ENCODE results near the gene PNPLA6.
A peak's percentile ranks its signal among the peaks of the same experiment; 100 is the strongest.

Gene PNPLA6

GRCh38 chr19:7515645-7516151 lies 19.8 kb upstream of the PNPLA6 start, which contains the start of gene ZNF358:
TSS of gene ZNF358 (plus strand) at chr19:7516103. CDS start at chr19:7519243, 3,140 bp downstream.
- DNase-seq: peak; percentile 80

DNA sequence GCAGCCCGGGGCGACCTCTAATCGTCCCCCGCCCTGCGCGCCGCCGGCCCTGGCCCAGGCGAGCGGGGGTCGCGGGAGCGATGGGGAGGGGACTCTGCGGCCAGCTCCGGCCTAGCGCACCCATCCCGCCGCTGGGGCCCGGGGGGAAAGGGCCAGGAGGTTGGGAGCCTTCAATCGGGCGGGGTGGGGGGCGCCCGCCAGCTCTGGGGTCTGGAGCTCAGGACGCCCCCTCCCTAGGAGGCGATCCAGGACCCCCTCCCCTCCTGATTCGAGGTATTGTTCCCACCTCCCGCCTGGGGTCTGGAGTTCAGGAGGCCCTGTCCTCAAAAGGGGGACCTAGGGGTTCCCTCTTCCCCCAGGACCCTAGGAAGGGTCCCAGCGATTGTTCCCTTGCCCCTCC lies 19.2 kb upstream of the PNPLA6 start:
- DNase-seq: no peak

- no peak for DNase-seq
These were observed 18.6 kb upstream of the PNPLA6 start for GRCh38 chr19:7516878-7517277.

DNA sequence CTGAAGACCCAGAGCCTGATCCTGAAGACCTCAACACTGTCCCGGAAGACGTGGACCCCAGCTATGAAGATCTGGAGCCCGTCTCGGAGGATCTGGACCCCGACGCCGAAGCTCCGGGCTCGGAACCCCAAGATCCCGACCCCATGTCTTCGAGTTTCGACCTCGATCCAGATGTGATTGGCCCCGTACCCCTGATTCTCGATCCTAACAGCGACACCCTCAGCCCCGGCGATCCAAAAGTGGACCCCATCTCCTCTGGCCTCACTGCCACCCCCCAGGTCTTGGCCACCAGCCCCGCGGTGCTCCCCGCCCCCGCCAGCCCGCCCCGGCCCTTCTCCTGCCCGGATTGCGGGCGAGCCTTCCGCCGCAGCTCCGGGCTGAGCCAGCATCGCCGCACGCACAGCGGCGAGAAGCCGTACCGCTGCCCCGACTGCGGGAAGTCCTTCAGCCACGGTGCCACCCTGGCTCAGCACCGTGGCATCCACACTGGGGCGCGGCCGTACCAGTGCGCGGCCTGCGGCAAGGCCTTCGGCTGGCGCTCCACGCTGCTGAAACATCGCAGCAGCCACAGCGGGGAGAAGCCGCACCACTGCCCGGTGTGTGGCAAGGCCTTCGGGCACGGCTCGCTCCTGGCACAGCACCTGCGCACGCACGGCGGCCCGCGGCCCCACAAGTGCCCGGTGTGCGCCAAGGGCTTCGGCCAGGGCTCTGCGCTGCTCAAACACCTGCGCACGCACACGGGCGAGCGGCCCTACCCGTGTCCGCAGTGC lies 16.0 kb upstream of the PNPLA6 start:
- DNase-seq: no peak

DNA sequence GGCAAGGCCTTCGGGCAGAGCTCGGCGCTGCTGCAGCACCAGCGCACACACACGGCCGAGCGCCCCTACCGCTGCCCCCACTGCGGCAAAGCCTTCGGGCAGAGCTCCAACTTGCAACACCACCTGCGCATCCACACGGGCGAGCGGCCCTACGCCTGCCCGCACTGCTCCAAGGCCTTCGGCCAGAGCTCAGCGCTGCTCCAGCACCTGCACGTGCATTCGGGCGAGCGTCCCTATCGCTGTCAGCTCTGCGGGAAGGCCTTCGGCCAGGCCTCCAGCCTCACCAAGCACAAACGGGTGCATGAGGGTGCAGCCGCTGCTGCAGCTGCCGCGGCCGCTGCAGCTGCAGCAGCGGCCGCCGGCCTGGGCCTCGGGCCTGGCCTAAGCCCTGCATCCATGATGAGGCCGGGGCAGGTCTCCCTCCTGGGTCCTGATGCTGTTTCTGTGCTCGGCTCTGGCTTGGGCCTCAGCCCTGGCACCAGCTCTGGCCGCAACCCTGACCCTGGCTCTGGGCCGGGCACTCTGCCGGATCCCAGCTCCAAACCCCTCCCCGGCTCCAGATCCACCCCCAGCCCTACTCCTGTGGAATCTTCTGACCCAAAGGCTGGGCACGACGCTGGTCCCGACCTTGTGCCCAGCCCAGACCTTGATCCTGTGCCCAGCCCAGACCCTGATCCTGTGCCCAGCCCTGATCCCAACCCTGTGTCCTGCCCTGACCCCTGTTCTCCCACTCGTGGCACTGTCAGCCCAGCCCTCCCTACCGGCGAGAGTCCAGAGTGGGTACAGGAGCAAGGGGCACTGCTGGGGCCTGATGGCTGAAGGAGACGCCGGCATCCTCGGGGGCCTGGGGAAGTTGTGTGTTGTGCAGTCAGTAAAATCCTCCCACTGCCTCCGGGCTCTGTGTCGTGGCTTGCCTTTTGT lies 15.1 kb upstream of the PNPLA6 start:
- DNase-seq: no peak

- no peak for DNase-seq
These were observed 13.9 kb upstream of the PNPLA6 start for GRCh38 chr19:7521551-7522071.

- peak; percentile 96 for DNase-seq
These were observed 13.2 kb upstream of the PNPLA6 start, which contains the start of gene MCOLN1 for GRCh38 chr19:7522072-7522922. TSS of gene MCOLN1 (plus strand) at chr19:7522624. CDS start at chr19:7522751, 127 bp downstream.

- no peak for DNase-seq
These were observed 12.4 kb upstream of the PNPLA6 start for GRCh38 chr19:7522923-7523667.

GRCh38 chr19:7524523-7524922 lies 11.0 kb upstream of the PNPLA6 start:
- no peak for DNase-seq

DNA sequence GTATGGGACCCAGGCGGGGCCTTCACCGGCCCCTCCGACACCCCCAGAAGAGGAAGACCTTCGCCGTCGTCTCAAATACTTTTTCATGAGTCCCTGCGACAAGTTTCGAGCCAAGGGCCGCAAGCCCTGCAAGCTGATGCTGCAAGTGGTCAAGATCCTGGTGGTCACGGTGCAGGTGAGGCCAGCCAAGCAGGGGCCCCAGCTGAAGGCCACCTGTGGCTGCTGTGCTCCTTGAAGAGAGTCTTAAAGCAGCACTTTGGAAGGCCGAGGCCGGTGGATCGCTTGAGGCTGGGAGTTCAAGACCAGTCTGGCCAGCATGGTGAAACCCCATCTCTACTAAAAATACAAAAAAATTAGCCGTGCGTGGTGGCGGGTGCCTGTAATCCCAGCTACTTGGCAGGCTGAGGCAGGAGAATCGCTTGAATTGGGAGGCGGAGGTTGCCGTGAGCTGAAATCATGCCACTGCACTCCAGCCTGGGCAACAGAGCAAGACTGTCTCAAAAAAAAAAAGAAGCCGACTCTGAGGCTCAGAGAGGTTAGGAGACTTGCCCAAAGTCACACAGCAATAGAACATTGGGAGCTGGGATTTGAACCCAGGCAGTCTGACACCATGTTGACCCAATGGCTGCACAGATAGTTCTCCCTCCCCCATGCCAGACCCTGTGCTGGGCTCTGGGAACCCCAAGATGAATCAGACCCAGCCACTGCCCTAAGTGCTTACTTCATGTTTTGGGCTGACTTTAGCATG lies 10.4 kb upstream of the PNPLA6 start:
- DNase-seq: no peak

DNA sequence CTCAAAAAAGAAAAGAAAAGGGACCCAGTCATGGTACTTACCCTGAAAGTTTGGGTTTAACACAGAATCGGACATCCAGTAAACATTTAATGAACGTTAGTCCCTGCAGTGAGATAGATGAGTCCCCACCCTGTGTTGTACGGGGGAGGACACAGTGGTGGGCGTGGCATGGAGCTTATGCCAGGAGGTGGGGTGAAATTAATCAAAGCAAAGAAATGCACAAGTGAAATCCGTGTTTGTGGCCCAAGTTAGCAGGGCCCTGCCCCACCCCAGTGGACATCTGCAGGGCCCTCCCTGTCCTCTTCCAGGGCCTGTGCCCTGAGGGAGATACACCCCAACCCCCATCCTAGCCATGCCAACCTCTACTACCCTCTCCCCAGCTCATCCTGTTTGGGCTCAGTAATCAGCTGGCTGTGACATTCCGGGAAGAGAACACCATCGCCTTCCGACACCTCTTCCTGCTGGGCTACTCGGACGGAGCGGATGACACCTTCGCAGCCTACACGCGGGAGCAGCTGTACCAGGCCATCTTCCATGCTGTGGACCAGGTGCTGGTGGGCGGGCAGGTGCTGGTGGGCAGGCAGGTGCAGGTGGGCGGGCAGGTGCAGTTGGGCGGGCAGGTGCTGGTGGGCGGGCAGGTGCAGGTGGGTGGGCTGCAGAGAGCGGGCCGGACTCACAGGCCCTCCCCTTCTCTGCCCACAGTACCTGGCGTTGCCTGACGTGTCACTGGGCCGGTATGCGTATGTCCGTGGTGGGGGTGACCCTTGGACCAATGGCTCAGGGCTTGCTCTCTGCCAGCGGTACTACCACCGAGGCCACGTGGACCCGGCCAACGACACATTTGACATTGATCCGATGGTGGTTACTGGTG lies 9.2 kb upstream of the PNPLA6 start:
- DNase-seq: no peak

DNA sequence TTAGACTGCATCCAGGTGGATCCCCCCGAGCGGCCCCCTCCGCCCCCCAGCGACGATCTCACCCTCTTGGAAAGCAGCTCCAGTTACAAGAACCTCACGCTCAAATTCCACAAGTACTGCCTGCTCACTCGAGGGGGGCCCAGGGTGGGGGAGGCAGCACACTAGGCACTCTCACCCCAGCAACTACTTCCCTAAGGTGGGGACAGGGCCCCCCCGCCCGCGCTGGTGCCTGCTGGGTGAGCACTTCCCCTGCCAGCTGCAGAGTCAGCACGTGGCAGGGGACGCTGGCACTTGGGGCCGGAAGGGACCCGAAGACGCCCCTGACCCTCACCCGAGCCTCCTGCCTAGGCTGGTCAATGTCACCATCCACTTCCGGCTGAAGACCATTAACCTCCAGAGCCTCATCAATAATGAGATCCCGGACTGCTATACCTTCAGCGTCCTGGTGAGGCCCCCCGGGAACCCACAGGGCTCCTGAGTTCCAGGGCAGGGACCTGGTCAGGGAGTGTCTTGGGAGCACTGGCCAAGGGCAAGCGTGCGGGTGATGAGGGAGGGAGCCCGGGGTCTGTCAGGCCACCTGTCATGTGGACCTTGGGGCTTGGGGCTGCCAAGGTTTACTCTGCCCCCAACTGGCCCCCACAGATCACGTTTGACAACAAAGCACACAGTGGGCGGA lies 7.9 kb upstream of the PNPLA6 start:
- DNase-seq: no peak

GRCh38 chr19:7528192-7528519 lies 7.4 kb upstream of the PNPLA6 start:
- no peak for DNase-seq

- no peak for DNase-seq
These were observed 6.8 kb upstream of the PNPLA6 start for GRCh38 chr19:7528522-7529245.

DNA sequence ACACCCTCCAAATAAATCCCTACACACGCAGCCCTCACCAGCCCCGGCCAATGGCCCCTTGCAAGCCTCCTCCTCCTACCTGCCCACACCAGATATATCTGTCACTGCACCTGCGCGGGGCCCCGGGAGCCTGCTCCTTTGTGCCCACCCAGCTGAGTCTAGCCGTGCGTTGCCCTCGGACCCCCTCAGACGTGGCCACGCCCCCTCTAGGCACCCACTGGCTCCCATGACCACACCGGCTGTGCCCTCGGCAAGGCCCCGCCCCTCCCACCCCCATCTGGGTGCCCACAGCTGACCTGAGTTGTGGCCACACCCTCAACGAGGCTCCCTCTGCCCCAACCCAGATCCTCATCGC lies 6.3 kb upstream of the PNPLA6 start:
- no peak for DNase-seq

GRCh38 chr19:7529610-7530490 lies 5.7 kb upstream of the PNPLA6 start:
- DNase-seq: no peak

DNA sequence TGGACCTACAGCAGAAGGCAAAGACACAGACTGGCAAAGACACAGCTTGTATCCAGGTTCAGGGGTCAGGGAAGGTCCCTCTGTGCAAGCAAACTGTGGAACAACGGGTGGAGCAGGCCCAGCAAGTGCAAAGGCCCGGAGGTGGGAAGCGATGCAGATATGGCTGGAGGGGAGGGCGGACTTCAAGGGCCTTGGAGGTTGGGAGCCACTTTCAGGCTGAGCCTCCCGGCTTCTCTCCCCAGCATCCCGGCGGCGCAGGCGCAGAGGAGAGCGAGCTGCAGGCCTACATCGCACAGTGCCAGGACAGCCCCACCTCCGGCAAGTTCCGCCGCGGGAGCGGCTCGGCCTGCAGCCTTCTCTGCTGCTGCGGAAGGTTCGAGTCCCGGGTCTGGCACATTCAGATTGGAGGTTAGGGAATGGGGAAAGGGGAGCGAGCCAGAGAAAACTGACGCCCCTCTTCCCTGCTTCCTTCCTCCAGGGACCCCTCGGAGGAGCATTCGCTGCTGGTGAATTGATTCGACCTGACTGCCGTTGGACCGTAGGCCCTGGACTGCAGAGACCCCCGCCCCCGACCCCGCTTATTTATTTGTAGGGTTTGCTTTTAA lies 2.1 kb upstream of the PNPLA6 start:
- peak; percentile 63 for DNase-seq
